GM12864 (cell line): ENCODE measurements around the gene PPARA.
A peak's percentile ranks its signal among the peaks of the same experiment; 100 is the strongest.

Source experiments
- DNase-seq: peaks from one replicate; pipeline ENCODE4 v3.0.0-alpha.2; 2011; ENCODE audit warnings: low read depth
- H3K4me3 ChIP-seq: 2 replicates; pipeline ENCODE4 v1.5.1; 2011; ENCODE audit warnings: mild to moderate bottlenecking, low read depth, low read length, control low read depth
- CTCF ChIP-seq: IDR thresholded peaks from 2 replicates; pipeline ENCODE4 v1.5.1; 2011; ENCODE audit warnings: low read depth, mild to moderate bottlenecking, moderate library complexity, low read length, control low read depth, inconsistent platforms; ENCODE audit errors: missing control alignments

The PPARA gene

DNA sequence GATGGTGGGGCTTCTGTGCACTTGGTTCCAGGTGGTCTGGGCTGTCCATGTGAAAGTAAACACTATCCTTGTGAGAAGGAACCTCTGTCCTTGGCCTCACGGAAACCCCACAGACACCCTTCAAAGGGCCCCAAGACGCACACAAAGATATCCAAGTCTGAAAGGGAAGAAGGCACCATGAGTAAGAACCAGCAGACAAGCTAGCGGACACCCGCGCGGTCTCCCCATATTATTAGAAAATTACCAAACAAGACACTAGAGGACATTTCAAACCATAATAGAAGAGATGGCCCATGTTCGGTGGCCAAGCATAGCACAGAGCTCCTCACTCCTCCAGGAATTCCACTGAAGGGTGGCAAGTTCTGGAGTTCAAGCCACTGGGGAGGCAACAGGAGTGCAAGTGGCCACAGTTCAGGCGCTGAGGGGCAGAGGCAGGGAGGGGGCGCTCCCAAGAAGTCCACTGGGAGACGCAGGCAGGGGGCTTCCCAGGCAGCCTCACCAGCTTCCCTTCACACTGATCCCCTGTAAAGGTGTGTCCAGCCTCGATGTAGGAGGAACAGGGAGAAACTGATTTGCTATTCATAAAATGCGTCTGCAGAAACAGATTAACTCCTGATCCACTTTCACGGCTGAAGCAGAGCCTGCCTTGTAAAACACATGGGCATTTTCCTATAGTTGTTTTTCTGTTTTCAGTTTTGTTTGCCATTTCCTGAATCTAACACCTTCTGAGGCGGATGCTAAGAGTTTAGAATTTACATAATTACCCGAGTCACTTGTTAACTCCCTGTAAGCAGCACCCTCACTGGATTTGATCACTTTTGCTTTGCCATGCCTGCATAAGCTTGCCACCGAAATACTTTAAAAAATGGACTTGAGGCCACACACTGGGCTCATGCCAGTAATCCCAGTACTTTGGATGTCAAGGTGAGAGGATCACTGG, 9.1 kb upstream of the PPARA start:
- no peak for TF ChIP-seq CTCF

GRCh38 chr22:46142548-46143490, 7.5 kb upstream of the PPARA start:
- DNase-seq = no peak
- no peak for TF ChIP-seq CTCF
- H3K4me3 ChIP-seq = no peak overlapping the region

More for the DNA sequence above, 9.1 kb upstream of the PPARA start:
- peak; percentile 37 for DNase-seq
- no peak overlapping the region; the same call in 1 of the 2 replicates for H3K4me3 ChIP-seq

- no peak overlapping the region for H3K4me3 ChIP-seq
- no peak for DNase-seq
- no peak for TF ChIP-seq CTCF
Observed at GRCh38 chr22:46143491-46144147, 6.7 kb upstream of the PPARA start.

GRCh38 chr22:46145361-46145851, 4.9 kb upstream of the PPARA start:
- DNase-seq = no peak
- H3K4me3 ChIP-seq = no peak overlapping the region
- TF ChIP-seq CTCF = no peak

GRCh38 chr22:46145896-46146295, 4.4 kb upstream of the PPARA start:
- no peak for DNase-seq
- H3K4me3 ChIP-seq = no peak overlapping the region
- TF ChIP-seq CTCF = no peak

DNA sequence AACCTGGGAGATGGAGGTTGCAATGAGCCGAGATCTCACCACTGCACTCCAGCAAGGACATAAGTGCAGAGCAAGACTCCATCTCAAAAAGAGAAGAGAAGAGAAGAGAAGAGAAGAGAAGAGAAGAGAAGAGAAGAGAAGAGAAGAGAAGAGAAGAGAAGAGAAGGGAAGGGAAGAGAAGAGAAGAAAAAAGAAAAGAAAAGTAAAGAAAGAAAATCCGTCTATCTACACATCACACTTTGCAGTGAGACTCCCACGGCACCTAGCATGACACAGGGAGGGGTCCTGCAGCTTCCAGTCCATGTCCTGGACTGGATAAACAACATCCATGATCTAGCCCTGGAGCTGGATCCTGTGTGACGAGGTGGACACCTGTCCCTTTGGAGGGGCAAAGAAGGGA, 4.0 kb upstream of the PPARA start:
- DNase-seq = no peak
- H3K4me3 ChIP-seq = no peak overlapping the region
- no peak for TF ChIP-seq CTCF
